H9 (cell line): ENCODE results near the gene MRC1. TPM values are rescaled to one million over a fixed set of nuclear protein-coding genes. Genes with fewer than 3 reads are reported as not detected.

Experiments
- DNase-seq: peaks from one replicate; pipeline ENCODE4 v3.0.0-alpha.2; 2017
- H2AFZ ChIP-seq: one replicate; pipeline ENCODE4 v1.6.1; 2013; ENCODE audit warnings: mild to moderate bottlenecking, low read length, control low read depth, moderate library complexity
- H2AK5ac ChIP-seq: 2 replicates; pipeline ENCODE4 v1.6.1; 2013; ENCODE audit warnings: low read length, control low read depth, mixed read lengths; ENCODE audit not compliant: insufficient read length
- H2BK120ac ChIP-seq: one replicate; pipeline ENCODE4 v1.6.1; 2013; ENCODE audit warnings: low read depth, mild to moderate bottlenecking, low read length, control low read depth, inconsistent platforms; ENCODE audit not compliant: poor library complexity, severe bottlenecking
- H2BK12ac ChIP-seq: 2 replicates; pipeline ENCODE4 v1.6.1; 2013; ENCODE audit warnings: low read length, control low read depth, mixed read lengths, low read depth; ENCODE audit not compliant: insufficient read length
- H2BK15ac ChIP-seq: 2 replicates; pipeline ENCODE4 v1.6.1; 2013; ENCODE audit warnings: low read depth, low read length, control low read depth
- H2BK20ac ChIP-seq: one replicate; pipeline ENCODE4 v1.6.1; 2013; ENCODE audit warnings: low read depth, mild to moderate bottlenecking, low read length, control low read depth, inconsistent platforms; ENCODE audit not compliant: poor library complexity, severe bottlenecking
- H2BK5ac ChIP-seq: 2 replicates; pipeline ENCODE4 v1.6.1; 2013; ENCODE audit warnings: low read length, control low read depth, mixed read lengths; ENCODE audit not compliant: insufficient read length
- H3K14ac ChIP-seq: 2 replicates; pipeline ENCODE4 v1.6.1; 2013; ENCODE audit warnings: low read length, control low read depth; ENCODE audit not compliant: insufficient read depth
- H3K18ac ChIP-seq: 2 replicates; pipeline ENCODE4 v1.6.1; 2013; ENCODE audit warnings: low read depth, mild to moderate bottlenecking, mixed read lengths, low read length, control low read depth; ENCODE audit not compliant: insufficient read length
- H3K23ac ChIP-seq: 2 replicates; pipeline ENCODE4 v1.6.1; 2013; ENCODE audit warnings: low read length, control low read depth, mixed read lengths, low read depth; ENCODE audit not compliant: insufficient read length
- H3K23me2 ChIP-seq: 2 replicates; pipeline ENCODE4 v1.6.1; 2013; ENCODE audit warnings: low read depth, mild to moderate bottlenecking, mixed read lengths, low read length, control low read depth; ENCODE audit not compliant: insufficient read length, poor library complexity, severe bottlenecking
- H3K27ac ChIP-seq: 2 replicates; pipeline ENCODE4 v1.5.1; 2013; ENCODE audit warnings: low read length, control low read depth, mixed read lengths, low read depth; ENCODE audit not compliant: insufficient read length
- H3K27me3 ChIP-seq: 2 replicates; pipeline ENCODE4 v1.6.1; 2013; ENCODE audit warnings: low read length, control low read depth, inconsistent platforms; ENCODE audit not compliant: insufficient read depth
- H3K4ac ChIP-seq: 2 replicates; pipeline ENCODE4 v1.6.1; 2013; ENCODE audit warnings: low read depth, mild to moderate bottlenecking, control low read depth, inconsistent platforms, low read length, moderate library complexity
- H3K4me1 ChIP-seq: 2 replicates; pipeline ENCODE4 v1.6.1; 2013; ENCODE audit warnings: low read length, control low read depth, inconsistent platforms; ENCODE audit not compliant: insufficient read depth
- H3K4me2 ChIP-seq: 2 replicates; pipeline ENCODE4 v1.6.1; 2013; ENCODE audit warnings: low read length, control low read depth, mixed read lengths; ENCODE audit not compliant: insufficient read length, insufficient read depth
- H3K56ac ChIP-seq: 2 replicates; pipeline ENCODE4 v1.6.1; 2013; ENCODE audit warnings: low read depth, mild to moderate bottlenecking, mixed read lengths, low read length, control low read depth; ENCODE audit not compliant: insufficient read length
- H3K79me1 ChIP-seq: 2 replicates; pipeline ENCODE4 v1.6.1; 2013; ENCODE audit warnings: low read depth, mild to moderate bottlenecking, moderate library complexity, low read length, control low read depth, inconsistent platforms; ENCODE audit not compliant: insufficient read depth, poor library complexity, severe bottlenecking
- H3K79me2 ChIP-seq: 2 replicates; pipeline ENCODE4 v1.6.1; 2013; ENCODE audit warnings: low read length, control low read depth, inconsistent platforms; ENCODE audit not compliant: insufficient read depth
- H3K9ac ChIP-seq: 2 replicates; pipeline ENCODE4 v1.6.1; 2013; ENCODE audit warnings: low read length, control low read depth, mixed read lengths; ENCODE audit not compliant: insufficient read length; ENCODE audit errors: extremely low read depth
- H3K9me3 ChIP-seq: one replicate; pipeline ENCODE4 v1.6.1; 2013; ENCODE audit warnings: low read depth, low read length, inconsistent platforms; ENCODE audit not compliant: control insufficient read depth
- H3T11ph ChIP-seq: one replicate; pipeline ENCODE4 v1.6.1; 2013; ENCODE audit warnings: mild to moderate bottlenecking, low read length, control low read depth, inconsistent platforms
- H4K20me1 ChIP-seq: one replicate; pipeline ENCODE4 v1.6.1; 2013; ENCODE audit not compliant: control insufficient read depth, insufficient read length, insufficient read depth
- H4K5ac ChIP-seq: 2 replicates; pipeline ENCODE4 v1.6.1; 2013; ENCODE audit warnings: low read depth, mild to moderate bottlenecking, mixed read lengths, low read length, control low read depth; ENCODE audit not compliant: insufficient read length
- H4K8ac ChIP-seq: replicated peaks from 2 replicates; pipeline ENCODE4 v1.6.1; 2013; ENCODE audit warnings: low read length, control low read depth, mixed read lengths, low read depth; ENCODE audit not compliant: insufficient read length
- H4K91ac ChIP-seq: 2 replicates; pipeline ENCODE4 v1.6.1; 2013; ENCODE audit warnings: low read depth, mild to moderate bottlenecking, moderate library complexity, mixed read lengths, low read length, control low read depth; ENCODE audit not compliant: insufficient read length
- H3K27ac Mint-ChIP-seq, 3 experiments: 2 replicates in 2 of 3; 3 replicates in 1 of 3; pipeline ENCODE4 v1.8.0; 2020 to 2021; ENCODE audit warnings: mixed read lengths in 3 of 3, mild to moderate bottlenecking in 1 of 3, moderate library complexity in 1 of 3
- H3K27me3 Mint-ChIP-seq: 2 replicates; pipeline ENCODE4 v1.8.0; 2021; ENCODE audit warnings: low read depth, mild to moderate bottlenecking, moderate library complexity, mixed read lengths
- H3K36me3 Mint-ChIP-seq, 3 experiments: 2 replicates in 2 of 3; 3 replicates in 1 of 3; pipeline ENCODE4 v1.8.0; 2020 to 2021; ENCODE audit warnings: low read depth in 3 of 3, mixed read lengths in 3 of 3; ENCODE audit not compliant: insufficient read depth in 1 of 3
- H3K4me1 Mint-ChIP-seq, 2 experiments: 2 replicates each; pipeline ENCODE4 v1.8.0; 2020; ENCODE audit warnings: mixed read lengths in 2 of 2
- H3K4me3 Mint-ChIP-seq, 2 experiments: 2 replicates in 1 of 2; 3 replicates in 1 of 2; pipeline ENCODE4 v1.8.0; 2020 to 2021; ENCODE audit warnings: mild to moderate bottlenecking in 2 of 2, mixed read lengths in 2 of 2, moderate library complexity in 1 of 2
- H3K9me3 Mint-ChIP-seq, 2 experiments: 2 replicates in 1 of 2; 3 replicates in 1 of 2; pipeline ENCODE4 v1.8.0; 2020; ENCODE audit warnings: mild to moderate bottlenecking in 2 of 2, mixed read lengths in 2 of 2, moderate library complexity in 1 of 2
- WGBS: extraction: QIAGEN DNeasy Blood & Tissue Kit; methylation state at CpG from one replicate; pipeline ENCODE4 v1.1.7; 2013; ENCODE audit warnings: missing lambda C conversion rate, low lambda C conversion rate, mixed read lengths; ENCODE audit not compliant: insufficient read length; ENCODE audit errors: extremely low coverage; 5-methylcytosine and 5-hydroxymethylcytosine counted together
- total RNA-seq: library from RNA; stranded (reverse); gene quantifications from 2 replicates; pipeline ENCODE4 v1.2.1, GENCODE V29; 2021
- TF ChIP-seq, protein P1 (sequence below): fragments of 200-600 bp; sonication (generic); conservative IDR thresholded peaks from 3 replicates; pipeline ENCODE4 v1.8.0; 2021; ENCODE audit warnings: antibody characterized with exemption, mild to moderate bottlenecking

MRC1 gene
- total RNA-seq, 1 experiment from 2014 or later = not detected

DNA sequence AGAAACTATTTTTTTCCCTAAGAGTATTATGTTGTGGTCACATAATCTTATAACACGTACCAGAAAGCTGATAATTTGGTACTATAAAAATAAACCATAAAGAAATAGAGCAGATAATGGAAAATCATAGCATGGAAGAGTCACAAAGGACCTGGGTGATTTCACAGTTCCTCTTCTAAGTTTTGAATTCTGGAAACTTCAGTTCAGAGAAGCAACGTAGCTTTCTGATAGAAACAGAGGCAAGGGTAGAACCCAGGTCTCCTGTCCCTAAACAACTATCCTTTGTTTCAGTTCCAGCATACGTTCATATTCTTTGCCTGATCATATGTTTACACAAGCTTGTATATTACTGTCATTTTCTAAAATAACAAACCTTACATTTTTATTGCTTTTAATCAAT, 47.9 kb downstream of the MRC1 start:
- Histone ChIP-seq H2BK15ac (no peak overlapping the region), H2BK12ac (no peak overlapping the region), H2AFZ (no peak overlapping the region), H2BK5ac (no peak overlapping the region), H3K18ac (no peak overlapping the region), H3K23me2 (no peaks in the 10 kb centered on the region), H4K20me1 (no peaks in the 10 kb centered on the region), H3K4me1 (no peaks in the 10 kb centered on the region), H3K23ac (no peak overlapping the region), H3K56ac (no peak overlapping the region), H3K79me1 (no peaks in the 10 kb centered on the region), H2BK120ac (no peak overlapping the region), H3K4me2 (no peak overlapping the region), H3K14ac (no peak overlapping the region), H3K27me3 (no peaks in the 10 kb centered on the region), H3K4ac (no peak overlapping the region), H3K9me3 (no peaks in the 10 kb centered on the region), H2AK5ac (no peak overlapping the region), H3K79me2 (no peaks in the 10 kb centered on the region), H4K5ac (no peak overlapping the region), H4K91ac (no peak overlapping the region), H3K9ac (no peak overlapping the region), H3K27ac (no peak overlapping the region), H3T11ph (no peak overlapping the region), H4K8ac (no peak overlapping the region), H2BK20ac (no peak overlapping the region)
- no CpG with 5 or more reads among the region's 3 CpGs for WGBS
- DNase-seq = no peak
- TF ChIP-seq, protein P1, sequence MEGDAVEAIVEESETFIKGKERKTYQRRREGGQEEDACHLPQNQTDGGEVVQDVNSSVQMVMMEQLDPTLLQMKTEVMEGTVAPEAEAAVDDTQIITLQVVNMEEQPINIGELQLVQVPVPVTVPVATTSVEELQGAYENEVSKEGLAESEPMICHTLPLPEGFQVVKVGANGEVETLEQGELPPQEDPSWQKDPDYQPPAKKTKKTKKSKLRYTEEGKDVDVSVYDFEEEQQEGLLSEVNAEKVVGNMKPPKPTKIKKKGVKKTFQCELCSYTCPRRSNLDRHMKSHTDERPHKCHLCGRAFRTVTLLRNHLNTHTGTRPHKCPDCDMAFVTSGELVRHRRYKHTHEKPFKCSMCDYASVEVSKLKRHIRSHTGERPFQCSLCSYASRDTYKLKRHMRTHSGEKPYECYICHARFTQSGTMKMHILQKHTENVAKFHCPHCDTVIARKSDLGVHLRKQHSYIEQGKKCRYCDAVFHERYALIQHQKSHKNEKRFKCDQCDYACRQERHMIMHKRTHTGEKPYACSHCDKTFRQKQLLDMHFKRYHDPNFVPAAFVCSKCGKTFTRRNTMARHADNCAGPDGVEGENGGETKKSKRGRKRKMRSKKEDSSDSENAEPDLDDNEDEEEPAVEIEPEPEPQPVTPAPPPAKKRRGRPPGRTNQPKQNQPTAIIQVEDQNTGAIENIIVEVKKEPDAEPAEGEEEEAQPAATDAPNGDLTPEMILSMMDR = no peak
- Mint-ChIP-seq H3K27ac (no peak overlapping the region), H3K4me1 (no peaks in the 10 kb centered on the region), H3K36me3 (no peaks in the 10 kb centered on the region), H3K4me3 (no peak overlapping the region), H3K9me3 (no peaks in the 10 kb centered on the region; a peak in 1 of 5 replicates), H3K27me3 (no peaks in the 10 kb centered on the region)
